K562 (cell line): Measurements from ENCODE around the gene HCAR1. TPM values are rescaled to one million over a fixed set of nuclear protein-coding genes. Genes with fewer than 3 reads are reported as not detected.
A peak's percentile ranks its signal among the peaks of the same experiment; 100 is the strongest.
"Not testable (repeated sequence)": the region's sequence is repeated elsewhere in the genome, so short reads cannot be mapped to it uniquely, and the experiment has no call there.

Source experiments
- ATAC-seq: fragments of 200-7000 bp; cut with Tn5 transposase; 3 replicates; pipeline ENCODE4 v1.9.1; 2020; ENCODE audit warnings: moderate library complexity
- BruUV-seq: library from RNA; stranded (reverse); fragments of 400-500 nt; replicated peaks from 2 replicates; lab custom pipeline; 2021; lab: Mats Ljungman, UMichigan
- CTCF ChIA-PET: fragments of 300-600 bp; formaldehyde crosslinking; extraction: SDS; loops from one replicate; lab custom pipeline; 2021; ENCODE audit warnings: low intra/inter-chr PET ratio; lab: Yijun Ruan, JAX
- POLR2A ChIA-PET: fragments of 300-600, 350-650 bp; sonication (Branson Sonifier 250); formaldehyde crosslinking; extraction: SDS; loops from one replicate; lab custom pipeline; 2021; ENCODE audit warnings: antibody characterized with exemption, inconsistent platforms; lab: Yijun Ruan, JAX
- DNase-seq, 4 experiments: peaks; one replicate each; pipeline versions ENCODE4 v3.0.0 to v3.0.0-alpha.2; 2011 to 2018; ENCODE audit warnings: low spot score in 3 of 4, mixed read lengths in 3 of 4; ENCODE audit errors: extremely low read depth in 1 of 4
- FAIRE-seq: peaks from 2 replicates; lab custom pipeline; 2011; peaks lifted over from hg19 to GRCh38; lab: Jason Lieb, UNC
- H2AFZ ChIP-seq: 2 replicates; pipeline ENCODE4 v1.6.0; 2011; ENCODE audit warnings: low read depth, low read length, control low read depth, inconsistent platforms
- H3K27ac ChIP-seq: fragments of 200-600 bp; 3 replicates; pipeline ENCODE4 v1.8.0; 2011; ENCODE audit warnings: low read depth, mild to moderate bottlenecking, control low read depth, inconsistent platforms, low read length, moderate library complexity, mixed read lengths; ENCODE audit errors: extremely low read depth
- H3K27me3 ChIP-seq, 2 experiments: fragments of 300-600 bp in 1 of 2; 2 replicates in 1 of 2; 3 replicates in 1 of 2; pipeline versions ENCODE4 v1.6.0 to v1.8.0; 2011; ENCODE audit warnings: inconsistent platforms in 2 of 2, low read length in 2 of 2, mild to moderate bottlenecking in 1 of 2, mixed read lengths in 1 of 2, moderate library complexity in 1 of 2; ENCODE audit not compliant: control insufficient read depth in 2 of 2, insufficient read depth in 2 of 2
- H3K36me3 ChIP-seq: fragments of 300-600 bp; 3 replicates; pipeline ENCODE4 v1.8.0; 2011; ENCODE audit warnings: mild to moderate bottlenecking, low read length, inconsistent platforms; ENCODE audit not compliant: control insufficient read depth, insufficient read depth
- H3K4me1 ChIP-seq, 2 experiments: fragments of 200-600 bp in 1 of 2; replicated peaks in 1 of 2; 2 replicates in 1 of 2; 3 replicates in 1 of 2; pipeline versions ENCODE4 v1.5.1 to v1.8.0; 2011; ENCODE audit warnings: inconsistent platforms in 2 of 2, low read length in 2 of 2, mild to moderate bottlenecking in 1 of 2, mixed read lengths in 1 of 2, moderate library complexity in 1 of 2; ENCODE audit not compliant: control insufficient read depth in 2 of 2, insufficient read depth in 2 of 2
- H3K4me2 ChIP-seq: 2 replicates; pipeline ENCODE4 v1.6.1; 2011; ENCODE audit warnings: low read length, control low read depth, inconsistent platforms, mixed read lengths; ENCODE audit not compliant: insufficient read depth
- H3K4me3 ChIP-seq: fragments of 200-600 bp; sonication (generic), shearing (Covaris generic); 2 replicates; pipeline ENCODE4 v1.5.1; 2016; ENCODE audit warnings: control low read depth, inconsistent platforms
- H3K79me2 ChIP-seq: fragments of 200-600 bp; 3 replicates; pipeline ENCODE4 v1.8.0; 2011; ENCODE audit warnings: low read length, inconsistent platforms; ENCODE audit not compliant: control insufficient read depth, insufficient read depth
- H3K9ac ChIP-seq, 2 experiments: 2 replicates each; pipeline versions ENCODE4 v1.6.0 to v1.6.1; 2011; ENCODE audit warnings: low read depth in 2 of 2, low read length in 2 of 2, control low read depth in 1 of 2, inconsistent platforms in 1 of 2, mild to moderate bottlenecking in 1 of 2, mixed read lengths in 1 of 2; ENCODE audit not compliant: insufficient read depth in 1 of 2
- H3K9me1 ChIP-seq: one replicate; pipeline ENCODE4 v1.6.0; 2011; ENCODE audit warnings: inconsistent platforms, mild to moderate bottlenecking, low read length, moderate library complexity; ENCODE audit not compliant: control insufficient read depth, insufficient read depth
- H3K9me3 ChIP-seq: replicated peaks from 2 replicates; pipeline ENCODE4 v1.5.1; 2011; ENCODE audit warnings: low read depth, low read length, inconsistent platforms; ENCODE audit not compliant: control insufficient read depth, insufficient read depth
- H4K20me1 ChIP-seq: replicated peaks from 2 replicates; pipeline ENCODE4 v1.6.1; 2011; ENCODE audit warnings: low read length, inconsistent platforms, mixed read lengths; ENCODE audit not compliant: control insufficient read depth, insufficient read depth
- WGBS: fragments of 100-300 bp; shearing (Covaris generic); methylation state at CpG from one replicate; pipeline ENCODE4 v1.1.6; 2016; ENCODE audit warnings: low coverage, mixed read lengths; ENCODE audit not compliant: insufficient coverage; ENCODE audit errors: missing lambda C conversion rate; 5-methylcytosine and 5-hydroxymethylcytosine counted together
- in situ Hi-C: fragments of 300-500 bp; cut with MboI; formaldehyde crosslinking; loops from 4 replicates; pipeline ENCODE4 v1.15.0; 2018; ENCODE audit warnings: inconsistent platforms, mixed read lengths
- intact Hi-C: fragments of 100-400 bp; cut with micrococcal nuclease; formaldehyde crosslinking; loops from 2 replicates; pipeline ENCODE4 v1.14.2; 2022
- polyA plus RNA-seq, 8 experiments: library from polyadenylated mRNA; depleted of rRNA in 4 of 8; stranded (reverse) in 5 of 8; unstranded in 3 of 8; fragments of >200 nt; fragmentation: Nextera tagmentation in 2 of 8; fragmentation: Illumina TruSeq in 1 of 8; extraction: Ambion mirVana in 2 of 8; extraction: Trizol in 1 of 8; gene quantifications; 2 replicates each; pipeline versions ENCODE4 v1.2.1 to v1.2.3, GENCODE V29; 2011 to 2014; ENCODE audit warnings: inconsistent platforms in 1 of 8, missing spikeins in 1 of 8
- total RNA-seq, 7 experiments: library from RNA; depleted of rRNA in 6 of 7; stranded (reverse); fragments of >200 nt in 6 of 7; fragmentation: Illumina TruSeq in 2 of 7; extraction: Trizol in 2 of 7; gene quantifications; 2 replicates each; pipeline versions ENCODE4 v1.2.1 to v1.2.3, GENCODE V29; 2011 to 2021; ENCODE audit warnings: low replicate concordance in 1 of 7

Gene HCAR1
- total and polyA plus RNA-seq, 9 of the 15 experiments (the other 6 are each of a cell fraction or from before 2014, with no cell fraction given), result not detected

DNA sequence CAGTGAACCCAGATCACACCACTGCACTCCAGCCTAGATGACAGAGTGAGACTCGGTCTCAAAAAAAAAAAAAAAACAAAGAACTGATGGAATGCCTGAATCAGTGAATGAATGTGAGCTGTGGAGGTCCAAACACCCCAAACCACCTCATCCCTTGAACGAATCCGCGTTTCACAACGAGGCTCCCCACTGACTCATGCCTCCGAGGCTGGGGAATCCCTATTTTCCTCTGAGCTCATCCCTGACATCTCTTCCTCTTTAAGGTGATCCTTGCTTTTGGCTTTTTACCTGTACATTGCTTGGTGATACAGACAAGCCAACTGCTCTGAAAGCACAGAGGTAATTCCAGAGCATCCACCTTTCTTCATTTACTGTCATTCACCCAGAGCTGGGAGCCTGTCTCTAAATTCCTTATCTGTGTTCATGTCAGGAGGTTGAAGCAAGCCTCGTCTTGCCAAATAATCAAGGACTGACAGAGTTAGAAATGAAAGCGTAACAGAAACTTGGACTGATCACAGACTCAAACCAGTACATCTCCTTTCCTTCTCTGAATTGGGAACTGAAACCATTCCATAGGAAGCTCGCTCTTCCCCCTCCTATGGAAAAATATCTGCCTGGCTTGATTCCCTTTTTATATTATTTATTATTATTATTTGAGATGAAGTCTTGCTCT is 30.5 kb downstream of the HCAR1 start:
- H3K4me3 ChIP-seq, ATAC-seq, H3K4me2 ChIP-seq, DNase-seq, H3K79me2 ChIP-seq, H3K4me1 ChIP-seq, POLR2A ChIA-PET, H3K9me1 ChIP-seq, H2AFZ ChIP-seq, H3K9ac ChIP-seq, H3K36me3 ChIP-seq, H3K27ac ChIP-seq, H4K20me1 ChIP-seq, CTCF ChIA-PET, in situ Hi-C loops, intact Hi-C loops, H3K9me3 ChIP-seq, BruUV-seq: not testable (repeated sequence)
- FAIRE-seq, result peak; percentile 76
- WGBS, result no CpG with 5 or more reads among the region's 9 CpGs
- H3K27me3 ChIP-seq, result peaks cover 14 to 18% of the 10 kb centered on the region in 2 experiments

DNA sequence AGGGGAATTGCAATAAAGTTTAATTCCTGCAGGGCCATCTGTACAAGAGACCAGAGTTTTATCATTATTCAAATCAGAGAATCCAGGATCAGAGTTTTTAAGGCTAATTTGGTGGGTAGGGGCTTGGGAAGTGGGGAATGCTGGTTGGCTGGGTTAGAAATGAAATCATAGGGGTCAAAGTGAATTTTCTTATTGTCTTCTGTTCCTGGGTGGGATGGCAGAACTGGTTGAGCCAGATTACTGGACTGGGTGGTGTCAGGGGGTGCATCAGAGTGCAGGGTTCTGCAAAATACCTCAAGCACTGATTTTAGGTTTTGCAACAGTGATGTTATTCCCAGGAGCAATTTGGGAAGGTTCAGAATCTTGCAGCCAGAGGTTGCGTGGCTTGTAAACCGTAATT is 33.7 kb downstream of the HCAR1 start:
- 7% methylated on average over 2 of the region's 2 CpGs for WGBS
- intact Hi-C loops, H3K36me3 ChIP-seq, H3K9ac ChIP-seq, H3K4me2 ChIP-seq, DNase-seq, H3K9me1 ChIP-seq, FAIRE-seq, H4K20me1 ChIP-seq, H3K27ac ChIP-seq, ATAC-seq, H3K79me2 ChIP-seq, in situ Hi-C loops, H2AFZ ChIP-seq, H3K4me3 ChIP-seq, BruUV-seq, H3K4me1 ChIP-seq, H3K9me3 ChIP-seq, CTCF ChIA-PET: not testable (repeated sequence)
- peaks cover 7 to 19% of the 10 kb centered on the region in 2 experiments for H3K27me3 ChIP-seq
- POLR2A ChIA-PET, result interaction anchor here (0.6 kb wide), 1 partner anchor 109 kb away, joined by 3 read pairs; no protein-coding TSS in a partner anchor
